ENCODE measurements around the gene TMEM120A.

Gene TMEM120A

GRCh38 chr7:75960372-75960771, 34.0 kb downstream of the TMEM120A start:
- DNase-seq (ENCODE audit: low read depth in 2 of 2): no peak

- DNase-seq (ENCODE audit: low read depth in 2 of 2): no peak
Observed at GRCh38 chr7:75958802-75959543, 35.4 kb downstream of the TMEM120A start.

- no peak for DNase-seq (ENCODE audit: low read depth in 2 of 2)
Observed at GRCh38 chr7:75957021-75957736, 37.2 kb downstream of the TMEM120A start.

- no peak for DNase-seq (ENCODE audit: low read depth in 2 of 2)
Observed at GRCh38 chr7:75955331-75955955, 39.0 kb downstream of the TMEM120A start.

GRCh38 chr7:75953931-75954330, 40.5 kb downstream of the TMEM120A start:
- no peak for DNase-seq (ENCODE audit: low read depth in 2 of 2)

GRCh38 chr7:75953431-75953830, 41.0 kb downstream of the TMEM120A start:
- no peak for DNase-seq (ENCODE audit: low read depth in 2 of 2)

GRCh38 chr7:75951506-75951905, 42.9 kb downstream of the TMEM120A start:
- no peak for DNase-seq (ENCODE audit: low read depth in 2 of 2)

- DNase-seq (ENCODE audit: low read depth in 2 of 2): no peak
Observed at GRCh38 chr7:75950111-75950681, 44.2 kb downstream of the TMEM120A start.

GRCh38 chr7:75948179-75948578, 46.2 kb downstream of the TMEM120A start:
- DNase-seq (ENCODE audit: low read depth in 2 of 2): no peak

- DNase-seq (ENCODE audit: low read depth in 2 of 2): no peak
Observed at GRCh38 chr7:75946207-75946855, 48.1 kb downstream of the TMEM120A start.

- DNase-seq (ENCODE audit: low read depth in 2 of 2): no peak
Observed at GRCh38 chr7:75945297-75946168, 48.9 kb downstream of the TMEM120A start.

GRCh38 chr7:75944507-75944906, 49.9 kb downstream of the TMEM120A start:
- DNase-seq (ENCODE audit: low read depth in 2 of 2): no peak

- no peak for DNase-seq (ENCODE audit: low read depth in 2 of 2)
Observed at GRCh38 chr7:75943864-75944263, 50.5 kb downstream of the TMEM120A start.

GRCh38 chr7:75938921-75939320, 55.5 kb downstream of the TMEM120A start:
- no peak for DNase-seq (ENCODE audit: low read depth in 2 of 2)

GRCh38 chr7:75937958-75938786, 56.2 kb downstream of the TMEM120A start:
- DNase-seq (ENCODE audit: low read depth in 2 of 2): no peak

Data from stimulated activated CD8-positive, alpha-beta memory T cell treated with anti-CD3 and anti-CD28 coated beads, Interleukin-2, amount 100 ng/mL, for 48 hours (primary cell).